HS-5 (cell line): ENCODE results near the gene CHCHD6.

ENCODE experiments used
- DNase-seq: peaks from one replicate; pipeline ENCODE4 v3.0.0-alpha.2; 2012; ENCODE audit warnings: low read depth

Gene CHCHD6

DNA sequence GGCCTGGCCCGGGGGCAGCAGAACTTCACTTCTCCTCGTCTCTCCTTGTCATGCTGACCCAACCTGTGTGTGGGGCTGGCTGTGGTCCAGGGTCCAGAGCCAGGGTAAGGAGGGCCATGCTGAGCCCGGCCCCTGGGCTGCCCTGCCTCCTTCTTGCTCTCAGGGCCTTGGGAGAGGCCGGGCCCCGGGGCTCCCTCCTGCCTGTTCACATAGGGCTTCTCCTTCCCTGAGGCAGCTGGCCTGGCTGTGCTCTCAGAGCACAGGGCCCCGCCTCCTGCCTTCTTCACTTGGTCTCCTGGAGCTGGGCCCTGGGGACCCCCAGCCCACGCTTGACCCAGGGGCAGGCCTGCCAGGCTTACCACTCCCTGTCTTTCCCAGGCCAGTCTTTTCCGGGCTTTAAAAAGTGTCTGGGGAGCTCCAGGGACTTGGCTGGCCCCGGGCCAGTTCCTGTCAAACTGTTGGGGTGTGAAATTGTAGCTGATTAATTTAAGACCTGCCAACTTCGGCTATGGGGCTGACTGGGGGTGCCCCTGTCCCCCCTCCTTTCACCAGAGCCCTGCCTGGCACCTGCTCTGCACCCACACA, 290.7 kb downstream of the CHCHD6 start:
- DNase-seq: no peak

DNA sequence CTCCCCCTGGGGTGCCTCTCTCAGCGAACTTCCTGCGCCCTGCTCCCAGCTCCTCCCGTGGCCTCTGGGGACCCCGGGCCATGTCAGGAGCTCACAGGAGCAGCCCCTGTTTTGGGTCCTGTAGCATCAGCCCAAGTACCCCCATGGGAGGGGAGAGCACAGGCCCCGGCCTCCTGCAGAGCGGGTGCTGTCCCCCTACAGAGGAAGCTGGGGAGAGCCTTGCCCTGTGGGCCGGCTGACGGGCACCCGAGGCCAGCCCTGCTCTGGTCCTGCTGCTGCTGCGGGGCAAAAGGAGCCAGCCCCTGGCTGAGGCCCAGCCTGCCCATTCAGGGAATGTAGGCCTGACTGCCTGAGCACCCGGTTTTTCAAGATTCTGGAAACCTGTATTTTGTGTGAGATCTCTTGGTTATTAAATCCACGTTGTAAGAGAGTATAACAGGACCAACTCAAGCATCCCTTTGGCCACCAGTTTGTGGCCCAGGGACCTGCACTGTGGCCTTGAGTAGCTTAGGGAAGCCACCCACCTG, 291.3 kb downstream of the CHCHD6 start:
- DNase-seq: no peak

DNA sequence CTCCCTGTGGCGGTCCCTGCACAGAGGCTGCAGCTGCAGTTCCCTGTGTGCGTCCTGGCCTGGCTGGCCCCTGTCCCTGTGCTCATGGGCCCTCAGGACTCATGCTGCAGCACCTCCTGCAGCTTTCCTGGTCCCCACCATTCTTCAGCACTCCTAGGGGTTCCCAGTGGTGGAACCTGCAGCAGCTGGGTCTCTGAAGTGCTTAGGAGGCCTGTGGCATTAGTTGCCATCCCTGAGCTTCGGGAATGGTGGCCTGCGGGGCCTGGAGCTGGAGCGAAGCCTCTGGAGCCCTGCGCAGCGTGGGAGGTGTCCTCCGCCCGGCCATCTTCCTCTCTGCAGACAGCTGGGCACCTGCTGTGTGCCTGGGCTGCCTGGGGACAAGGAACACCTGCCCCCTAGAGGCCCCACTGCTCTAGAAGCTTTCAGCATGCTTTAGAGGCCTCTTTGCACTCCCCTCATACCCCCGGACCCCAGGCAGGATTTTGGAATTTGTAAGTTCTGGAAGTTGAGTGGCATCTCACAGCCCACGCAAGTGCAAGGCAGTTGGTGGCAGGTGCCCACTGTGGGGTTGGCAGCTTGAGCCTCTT, 292.0 kb downstream of the CHCHD6 start:
- no peak for DNase-seq

DNA sequence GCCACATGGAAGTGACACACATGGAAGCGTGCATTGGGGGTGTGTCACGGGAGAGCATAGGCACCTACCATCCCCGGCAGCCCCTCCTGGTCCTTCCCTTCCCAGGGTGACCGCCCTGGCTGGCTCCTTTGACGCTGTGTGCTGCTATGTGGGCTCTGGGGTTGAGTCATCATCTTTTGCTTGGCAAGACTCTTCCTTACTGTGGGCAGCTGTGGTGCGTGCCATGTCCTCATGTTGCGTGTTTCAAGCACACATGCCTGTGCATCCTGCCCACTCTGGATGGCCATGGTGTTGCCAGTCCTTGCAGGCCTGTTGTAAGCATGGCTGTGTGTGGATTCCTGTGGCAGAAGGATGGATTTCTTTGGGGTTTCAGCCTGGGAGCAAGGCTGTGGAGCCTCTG, 292.9 kb downstream of the CHCHD6 start:
- no peak for DNase-seq

DNA sequence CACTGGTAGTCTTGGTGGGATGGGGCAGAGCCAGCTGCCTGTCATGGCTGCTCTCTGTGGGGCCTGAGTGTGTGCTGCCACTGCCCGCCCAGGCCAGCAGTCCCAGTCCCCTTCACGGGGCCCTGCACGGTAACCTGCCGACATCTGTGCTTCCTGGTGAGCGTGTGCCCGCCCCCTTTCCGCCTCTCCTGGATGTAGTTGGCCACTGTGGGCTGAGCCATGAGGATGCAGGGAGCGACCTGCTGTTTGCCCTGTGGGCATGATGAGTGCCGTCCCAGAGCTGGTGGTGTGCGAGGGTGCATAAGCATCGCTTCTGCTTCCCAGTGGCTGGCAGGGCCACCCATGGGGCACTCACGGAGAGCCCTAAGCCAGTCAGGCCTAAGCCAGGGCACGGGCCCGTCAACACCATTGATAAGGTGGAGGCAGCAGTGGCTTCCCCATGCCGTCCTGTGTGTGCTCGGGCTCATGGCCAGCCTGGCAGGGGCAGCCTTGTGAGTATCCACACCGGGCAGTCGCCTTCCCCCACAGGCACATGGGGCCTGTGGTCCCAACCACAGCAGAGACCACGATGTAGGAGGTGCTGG, 293.5 kb downstream of the CHCHD6 start:
- DNase-seq: no peak

DNA sequence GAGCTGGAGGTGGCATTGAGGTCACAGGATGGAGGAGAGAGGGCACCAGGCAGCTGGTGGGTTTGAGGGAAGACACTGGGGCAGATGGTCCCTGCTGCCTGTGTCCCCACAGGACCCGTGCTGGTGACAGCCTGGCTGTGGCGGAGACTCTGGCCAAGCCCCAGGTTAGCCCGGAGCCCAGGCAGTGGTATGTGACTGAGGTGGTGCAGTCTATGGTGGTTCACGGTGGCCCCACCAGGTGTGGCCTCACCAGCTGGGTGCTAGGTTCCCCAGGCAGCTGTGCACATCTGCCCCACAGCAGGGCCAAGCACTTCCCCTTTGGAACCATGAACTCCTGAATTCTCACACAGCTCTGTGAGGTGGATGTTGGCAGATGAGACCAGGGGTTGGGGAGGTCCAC, 294.3 kb downstream of the CHCHD6 start:
- DNase-seq: no peak

DNA sequence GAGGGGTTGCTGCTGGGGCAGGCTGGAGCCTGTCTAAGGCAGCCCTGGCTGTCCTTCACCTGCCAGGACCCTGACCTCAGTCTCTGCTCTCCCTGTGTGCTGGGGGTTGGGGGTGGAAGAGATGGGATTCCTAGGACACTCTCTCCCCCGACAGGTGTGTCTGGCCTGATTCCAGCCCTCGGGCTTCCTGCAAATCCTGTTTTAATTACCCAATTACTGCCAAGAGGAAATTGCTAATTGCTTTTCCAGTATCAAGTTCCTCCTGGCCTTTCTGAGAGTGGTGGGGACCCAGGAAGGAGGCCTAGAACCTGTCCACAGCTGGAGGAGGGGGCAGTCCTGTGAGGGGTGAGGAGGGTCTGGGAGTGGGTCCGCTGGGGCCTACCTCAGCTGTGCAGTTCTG, 294.7 kb downstream of the CHCHD6 start:
- no peak for DNase-seq

DNA sequence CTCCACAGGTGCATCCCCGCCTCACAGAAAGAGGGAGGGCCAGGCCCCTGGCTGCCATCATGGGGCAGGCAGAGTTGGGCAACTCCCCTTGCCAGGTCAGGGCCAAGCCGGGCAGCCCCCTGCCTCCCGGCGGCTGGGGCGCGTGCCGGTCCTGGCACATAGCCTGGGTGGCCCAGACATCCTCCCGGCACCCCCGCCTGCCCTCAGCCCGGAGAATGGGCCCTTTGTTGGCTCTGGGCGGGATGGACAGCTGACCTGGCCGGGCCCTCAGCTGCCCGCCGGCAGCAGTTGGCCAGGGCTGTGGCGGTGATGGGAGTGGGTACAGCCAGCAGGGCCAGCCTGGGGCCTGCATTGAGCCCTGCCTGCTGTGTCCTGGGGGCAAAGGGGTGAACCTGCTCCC, 295.3 kb downstream of the CHCHD6 start:
- DNase-seq: no peak

DNA sequence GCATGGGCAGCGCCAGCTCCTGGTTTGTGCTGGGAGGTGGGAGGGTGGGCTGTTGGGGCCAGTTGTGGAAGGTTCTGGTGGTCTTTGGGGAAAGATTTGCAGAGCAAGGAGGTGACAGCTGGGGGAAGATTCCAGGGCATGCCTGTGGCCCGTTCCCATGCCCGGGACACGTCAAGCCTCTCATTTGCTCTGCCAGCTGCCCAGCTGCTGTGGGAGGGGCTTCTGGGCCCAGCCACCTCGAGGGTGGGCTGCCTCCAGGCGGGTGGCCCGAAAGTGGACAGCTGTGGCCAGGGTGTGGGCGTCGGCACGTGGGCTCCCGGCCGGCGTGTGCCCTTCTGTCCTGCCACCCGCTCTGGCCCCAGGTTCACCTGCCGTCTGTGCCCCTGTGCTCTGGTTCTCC, 296.1 kb downstream of the CHCHD6 start:
- DNase-seq: no peak

DNA sequence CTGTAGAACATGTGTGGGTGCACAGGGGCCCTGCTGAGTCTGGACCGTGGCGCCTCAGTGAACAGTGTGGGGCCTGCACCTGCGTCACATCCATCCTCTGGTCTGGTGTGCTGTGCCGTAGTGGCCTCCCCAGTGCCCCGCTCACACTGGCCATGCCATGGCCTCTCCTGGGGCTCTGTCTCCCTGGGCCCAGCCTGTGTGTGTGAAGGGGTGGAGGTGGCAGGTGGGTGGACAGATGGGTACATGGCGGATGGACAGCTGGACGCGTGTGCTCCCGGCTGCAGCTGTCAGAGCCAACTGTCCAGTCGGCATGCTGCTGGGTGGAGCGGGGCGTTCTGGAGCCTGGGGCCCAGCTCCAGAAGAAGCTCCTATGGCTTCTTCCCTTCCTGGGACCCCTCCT, 296.7 kb downstream of the CHCHD6 start:
- no peak for DNase-seq

DNA sequence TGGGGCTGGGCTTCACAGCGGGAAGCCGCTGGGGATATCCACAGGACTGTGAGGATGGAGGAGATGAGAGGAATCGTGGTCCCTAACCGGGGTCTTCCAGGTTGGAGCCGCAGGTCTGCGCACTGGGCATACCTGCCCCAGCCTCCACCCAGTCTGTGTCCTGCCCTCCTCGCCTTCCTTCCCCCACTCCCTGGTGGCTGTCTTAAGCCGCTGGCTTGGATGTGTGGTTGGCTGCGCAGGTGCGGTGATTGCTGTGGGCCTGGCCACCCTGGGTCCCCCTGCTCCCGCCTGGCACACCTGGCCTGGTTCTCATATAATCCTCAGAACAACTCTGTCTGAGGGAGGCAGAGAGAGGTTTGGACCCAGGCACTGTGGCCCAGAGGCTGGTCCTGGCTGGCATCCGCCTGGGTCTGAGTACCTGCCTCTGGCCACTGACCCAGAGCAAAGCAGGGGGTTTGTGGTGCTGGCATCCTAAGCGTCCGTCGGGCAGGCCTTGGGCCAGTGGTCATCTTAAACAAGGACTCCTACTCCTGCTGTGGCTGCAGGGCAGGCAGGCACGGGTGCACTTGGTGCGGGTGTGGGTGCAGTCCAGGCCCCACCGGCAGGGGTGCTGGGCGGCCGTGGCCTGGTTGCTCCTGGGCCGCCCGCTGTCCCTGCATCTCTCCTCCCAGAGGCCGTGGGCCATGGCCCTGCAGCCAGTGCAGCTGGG, 297.6 kb downstream of the CHCHD6 start:
- no peak for DNase-seq

DNA sequence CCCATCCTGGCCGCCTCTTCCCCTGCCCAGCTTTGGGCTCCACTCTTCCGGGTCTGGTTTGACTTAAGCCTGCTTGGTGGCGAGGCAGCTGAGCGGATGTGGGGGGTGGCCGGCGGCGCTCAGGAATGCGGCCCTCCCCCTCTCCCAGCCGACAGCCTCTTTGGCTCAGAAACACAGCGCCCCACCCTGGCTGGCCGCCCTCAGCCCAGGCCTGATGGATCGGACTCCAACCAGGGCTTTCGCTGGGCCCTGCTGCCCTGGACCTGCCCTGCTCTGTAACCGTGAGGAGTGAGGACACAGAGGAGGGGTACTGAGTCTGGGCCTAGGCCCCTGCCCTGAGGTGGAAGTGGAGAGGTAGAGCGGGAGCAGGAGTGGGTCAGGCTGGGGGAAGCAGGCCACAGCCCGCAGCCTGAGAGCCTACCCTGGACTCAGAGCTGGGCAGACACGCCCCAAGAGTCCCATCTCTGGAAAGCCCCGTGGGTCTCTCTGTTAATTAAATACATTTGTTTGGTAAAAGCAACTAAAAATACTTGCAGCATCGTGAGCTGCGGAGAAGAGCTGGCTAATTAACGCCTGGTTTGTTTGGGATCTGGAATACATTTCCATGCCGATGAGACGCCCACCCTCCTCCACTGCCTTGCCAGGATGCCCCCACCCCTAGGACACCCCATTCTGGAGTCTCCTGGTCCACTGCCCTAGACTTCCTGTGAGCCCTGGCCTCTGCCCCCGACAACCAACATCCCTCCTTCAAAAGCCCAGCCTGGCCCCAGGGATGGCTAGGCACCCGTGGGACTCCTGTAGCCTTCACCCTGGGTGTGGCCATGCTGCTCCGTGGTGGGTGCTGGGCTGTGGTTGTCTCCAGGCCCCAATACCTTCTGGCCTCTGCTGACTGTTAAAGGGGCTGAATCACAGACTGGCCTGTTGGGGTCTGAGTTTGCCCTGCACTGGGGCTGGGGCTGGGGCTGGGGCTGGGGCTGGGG, 298.4 kb downstream of the CHCHD6 start:
- DNase-seq: peak; percentile 72

DNA sequence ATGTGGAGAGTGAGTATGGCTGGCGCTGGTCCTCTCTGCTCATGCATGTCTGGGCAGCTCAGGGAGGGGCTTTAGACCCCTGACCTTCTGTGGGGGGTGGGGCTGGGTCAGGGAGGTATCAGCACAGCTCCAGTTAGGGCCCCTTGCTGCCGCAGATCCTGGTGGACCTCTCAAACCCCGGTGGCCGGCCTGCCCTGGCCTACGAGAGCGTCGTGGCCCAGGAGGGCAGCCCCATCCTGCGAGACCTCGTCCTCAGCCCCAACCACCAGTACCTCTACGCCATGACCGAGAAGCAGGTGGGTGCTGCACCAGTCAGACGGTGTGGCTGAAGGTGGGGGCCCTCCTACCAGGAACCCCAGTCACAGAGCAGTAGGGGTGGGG, 299.1 kb downstream of the CHCHD6 start:
- no peak for DNase-seq

DNA sequence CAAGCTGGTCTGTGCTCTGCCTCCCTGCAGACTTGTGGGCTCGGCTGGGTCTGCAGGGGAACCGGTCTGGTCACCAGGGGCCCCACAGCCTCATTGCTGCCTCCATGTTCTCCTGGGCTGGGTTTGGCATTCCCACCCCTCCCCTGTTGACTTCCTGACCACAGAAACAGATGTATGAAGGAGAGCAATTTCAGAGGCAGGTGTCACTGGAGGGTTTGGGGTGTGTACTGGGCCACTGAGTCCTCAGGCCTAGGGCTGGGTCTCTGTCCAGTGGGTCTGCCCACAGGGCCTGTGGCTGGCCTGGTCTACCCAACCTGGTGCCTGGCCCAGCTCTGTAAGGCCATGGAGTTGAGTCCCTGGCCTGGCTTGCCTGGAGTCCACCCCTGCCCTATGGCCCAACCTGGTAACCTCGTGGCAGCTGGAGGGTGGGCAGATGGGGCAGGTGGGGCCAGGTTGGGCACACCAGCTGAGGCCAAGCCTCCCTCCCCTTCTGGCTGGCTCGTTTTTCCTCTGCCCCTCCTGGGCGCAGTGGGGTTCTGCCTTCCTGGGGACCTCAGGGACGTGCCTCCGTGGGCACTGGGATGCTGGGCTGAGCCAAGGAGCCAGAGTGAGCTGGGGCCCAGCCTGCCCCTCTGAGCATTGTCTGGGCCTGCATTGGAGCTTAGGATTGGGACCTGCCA, 299.7 kb downstream of the CHCHD6 start:
- DNase-seq: no peak

DNA sequence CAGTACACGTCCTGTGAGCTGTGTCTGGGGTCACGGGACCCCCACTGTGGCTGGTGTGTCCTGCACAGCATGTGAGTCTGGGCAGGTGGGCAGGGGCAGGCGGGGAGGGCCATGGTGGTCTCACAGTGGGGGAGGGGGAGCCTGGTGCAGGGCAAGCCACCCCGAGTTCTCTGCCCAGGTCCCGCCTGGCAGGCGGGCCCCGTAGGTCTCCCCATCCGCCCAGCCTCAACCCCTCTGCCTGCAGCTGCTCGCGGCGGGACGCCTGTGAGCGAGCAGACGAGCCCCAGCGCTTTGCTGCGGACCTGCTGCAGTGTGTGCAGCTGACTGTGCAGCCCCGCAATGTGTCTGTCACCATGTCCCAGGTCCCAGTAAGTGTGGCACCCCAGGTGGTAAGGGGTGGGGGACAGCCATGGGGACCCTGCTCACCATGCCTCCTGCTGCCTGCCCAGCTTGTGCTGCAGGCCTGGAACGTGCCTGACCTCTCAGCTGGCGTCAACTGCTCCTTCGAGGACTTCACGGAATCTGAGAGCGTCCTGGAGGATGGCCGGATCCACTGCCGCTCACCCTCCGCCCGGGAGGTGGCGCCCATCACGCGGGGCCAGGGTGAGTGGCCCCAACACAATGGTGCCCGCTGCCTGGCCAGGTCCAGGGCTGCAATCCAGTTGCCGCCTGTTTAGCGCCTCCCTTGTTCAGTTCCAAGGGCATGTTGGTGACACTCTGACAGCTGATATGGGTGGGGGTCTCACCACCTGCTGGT, 300.8 kb downstream of the CHCHD6 start:
- DNase-seq: no peak

DNA sequence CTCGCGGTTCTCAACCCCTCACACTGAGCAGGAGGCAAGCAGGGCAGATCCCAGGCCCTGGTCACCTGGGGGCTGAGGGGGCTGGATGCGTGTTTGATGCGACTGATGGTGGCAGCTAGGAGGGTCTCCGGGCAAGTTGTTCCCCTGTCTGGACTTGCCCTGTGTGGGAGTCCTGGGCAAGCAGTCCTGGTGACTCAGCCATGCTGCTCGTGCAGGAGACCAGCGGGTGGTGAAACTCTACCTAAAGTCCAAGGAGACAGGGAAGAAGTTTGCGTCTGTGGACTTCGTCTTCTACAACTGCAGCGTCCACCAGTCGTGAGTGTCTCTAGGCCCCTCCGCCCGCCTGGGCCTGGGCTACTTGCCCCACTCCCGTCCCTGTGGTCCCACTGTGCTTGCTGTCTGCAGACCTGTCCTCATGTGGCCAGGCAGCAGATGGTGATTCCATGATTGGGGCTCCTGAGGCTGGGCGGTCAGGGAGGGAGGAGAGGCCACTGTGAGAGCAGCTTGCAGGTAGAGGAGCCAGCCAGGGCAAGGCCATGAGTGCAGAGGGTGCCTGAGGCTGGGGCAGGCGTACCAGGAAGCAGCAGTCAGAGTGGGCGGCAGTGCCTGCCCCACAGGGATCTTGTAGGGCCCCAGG, 301.9 kb downstream of the CHCHD6 start:
- no peak for DNase-seq

DNA sequence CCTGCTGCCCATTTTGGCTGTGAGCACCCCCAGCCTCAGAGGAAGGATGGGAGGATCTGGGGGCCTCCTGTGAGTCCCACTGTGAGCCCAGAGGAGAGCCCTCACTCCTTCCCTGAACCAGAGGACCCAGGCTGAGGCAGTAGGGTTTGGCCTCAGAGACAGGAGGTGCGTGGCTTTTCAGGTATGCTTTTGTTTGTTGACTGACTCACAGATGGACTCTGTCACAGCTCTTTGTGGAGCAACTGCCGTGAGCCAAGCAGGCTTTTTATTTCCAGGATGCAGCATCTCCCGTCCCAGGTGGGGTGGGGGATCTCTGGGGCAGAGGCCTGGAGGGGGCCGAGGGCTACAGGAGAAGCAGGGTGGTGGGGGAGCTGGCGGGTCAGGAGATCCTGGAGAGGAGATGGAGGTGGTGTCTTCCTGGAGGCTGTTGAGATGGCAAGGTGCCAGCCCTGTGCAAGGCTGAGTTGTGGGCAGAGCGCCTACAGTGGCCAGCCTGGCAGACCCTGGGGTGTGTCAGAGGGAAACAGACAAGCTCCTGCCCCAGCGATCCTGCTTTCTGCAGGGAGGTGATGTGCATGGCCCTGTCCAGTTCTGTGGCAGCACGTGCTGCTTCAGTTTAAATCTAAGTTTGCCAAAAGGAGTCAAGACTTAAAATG, 302.9 kb downstream of the CHCHD6 start:
- no peak for DNase-seq

DNA sequence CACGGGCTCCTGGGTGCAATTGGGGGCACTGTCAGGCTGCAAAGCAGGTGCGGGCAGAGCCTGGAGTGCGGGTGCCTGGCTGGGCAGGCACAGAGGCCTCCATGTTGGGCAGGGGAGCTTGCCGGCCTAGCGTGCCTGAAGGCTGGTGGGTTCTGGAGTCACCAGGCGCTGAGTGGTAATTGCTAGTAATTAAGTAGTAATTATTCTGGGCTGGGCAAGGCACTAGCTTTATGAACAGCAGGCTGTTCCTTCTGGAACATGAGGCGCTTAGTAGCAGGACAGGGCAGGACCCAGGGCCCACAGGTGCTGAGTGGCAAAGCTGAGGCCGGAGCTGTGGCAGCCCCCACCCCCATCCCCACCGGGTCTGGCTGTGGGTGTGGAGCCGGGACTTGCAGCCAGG, 304.2 kb downstream of the CHCHD6 start:
- no peak for DNase-seq

DNA sequence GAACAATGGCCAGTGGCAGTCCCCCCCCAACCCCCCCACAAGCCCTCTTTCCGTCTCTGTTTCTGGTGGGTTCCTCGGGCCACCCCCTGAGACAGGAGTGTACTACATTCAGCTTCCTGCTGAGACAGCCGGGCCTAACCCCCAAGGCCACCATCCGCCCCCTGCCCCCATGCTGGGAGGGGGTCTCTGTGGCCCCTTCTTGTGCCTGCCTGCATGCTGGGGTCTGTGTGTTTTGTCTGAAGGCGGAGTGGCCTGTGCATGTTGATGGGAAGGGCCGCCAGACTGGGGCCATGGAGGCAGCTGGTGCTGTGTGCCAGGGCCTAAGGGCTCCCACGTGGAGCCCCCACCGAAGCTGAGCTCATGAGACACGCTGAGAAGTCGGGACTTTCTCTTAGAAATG, 305.5 kb downstream of the CHCHD6 start:
- DNase-seq: no peak
